A673 (cell line): ENCODE measurements around the gene FIBP.

Source experiments
- CTCF ChIP-seq: fragments of 300-800, 200-600 bp; sonication (generic); conservative IDR thresholded peaks from 2 replicates; pipeline ENCODE4 v1.5.1; 2017; ENCODE audit warnings: low read depth, mild to moderate bottlenecking, antibody characterized with exemption, low read length, moderate library complexity, mixed read lengths
- EZH2 ChIP-seq: fragments of 200-600 bp; sonication (generic); IDR thresholded peaks from 2 replicates; pipeline ENCODE4 v1.6.1; 2017; ENCODE audit warnings: borderline replicate concordance, low read depth, mild to moderate bottlenecking, mixed read lengths, antibody characterized with exemption, low read length; ENCODE audit not compliant: poor library complexity, severe bottlenecking

GRCh38 chr11:65868907-65869306, 19.4 kb downstream of the FIBP start:
- TF ChIP-seq CTCF, result no peak
- TF ChIP-seq EZH2, result no peak
